HEK293T (cell line): Measurements from ENCODE around the gene GRHL1.

ENCODE experiments used
- CTBP1 ChIP-seq: fragments of 450-650 bp; IDR thresholded peaks from 2 replicates; pipeline ENCODE4 v1.6.1; 2016; ENCODE audit warnings: borderline replicate concordance
- ELF4 ChIP-seq: fragments of 450-650 bp; IDR thresholded peaks from 2 replicates; pipeline ENCODE4 v1.6.1; 2017; ENCODE audit warnings: antibody characterized with exemption
- LEF1 ChIP-seq: fragments of 450-650 bp; IDR thresholded peaks from 2 replicates; pipeline ENCODE4 v1.6.1; 2017; ENCODE audit warnings: mild to moderate bottlenecking, borderline replicate concordance
- PKNOX1 ChIP-seq: fragments of 450-650 bp; IDR thresholded peaks from 2 replicates; pipeline ENCODE4 v1.6.1; 2016
- ZNF384 ChIP-seq: fragments of 450-650 bp; IDR thresholded peaks from 2 replicates; pipeline ENCODE4 v1.6.1; 2016

- no peak for TF ChIP-seq LEF1
- TF ChIP-seq ELF4 = no peak
- no peak for TF ChIP-seq PKNOX1
- no peak for TF ChIP-seq CTBP1
- no peak for TF ChIP-seq ZNF384
Observed at GRCh38 chr2:10046931-10047330, 95.4 kb downstream of the GRHL1 start.
